Measurements from ENCODE around the gene PDGFRA.

GRCh38 chr4:54199919-54200318 lies 29.2 kb upstream of the PDGFRA start:
- TF ChIP-seq POLR2A (IDR thresholded peaks at IDR 0.05; ENCODE audit: low read length) (no peak), GATA1 (IDR thresholded peaks at IDR 0.05; ENCODE audit: low read depth, low read length) (no peak)

All from erythroblast (primary cell).